Astrocyte (in vitro differentiated cells and primary cell): Measurements from ENCODE around the gene NRTN. TPM values are rescaled to one million over a fixed set of nuclear protein-coding genes. Genes with fewer than 3 reads are reported as not detected.
"Not testable (repeated sequence)": the region's sequence is repeated elsewhere in the genome, so short reads cannot be mapped to it uniquely, and the experiment has no call there.

Experiments used
- DNase-seq: peaks from one replicate; pipeline ENCODE4 v3.0.0-alpha.2; 2010; ENCODE audit warnings: low read depth
- FAIRE-seq: peaks from 2 replicates; lab custom pipeline; 2011; peaks lifted over from hg19 to GRCh38; lab: Jason Lieb, UNC
- H2AFZ ChIP-seq: 2 replicates; pipeline ENCODE4 v1.6.0; 2012; ENCODE audit warnings: low read depth, low read length, inconsistent platforms
- H3K27ac ChIP-seq: 2 replicates; pipeline ENCODE4 v1.5.1; 2011; ENCODE audit warnings: low read depth, low read length, inconsistent platforms
- H3K27me3 ChIP-seq: 2 replicates; pipeline ENCODE4 v1.6.0; 2011; ENCODE audit warnings: low read length, inconsistent platforms; ENCODE audit not compliant: insufficient read depth
- H3K36me3 ChIP-seq: 2 replicates; pipeline ENCODE4 v1.5.1; 2011; ENCODE audit warnings: low read length, inconsistent platforms; ENCODE audit not compliant: insufficient read depth
- H3K4me1 ChIP-seq: 2 replicates; pipeline ENCODE4 v1.5.1; 2011; ENCODE audit warnings: low read length, inconsistent platforms; ENCODE audit not compliant: insufficient read depth
- H3K4me2 ChIP-seq: 2 replicates; pipeline ENCODE4 v1.6.0; 2012; ENCODE audit warnings: low read length, inconsistent platforms
- H3K4me3 ChIP-seq: 2 replicates; pipeline ENCODE4 v1.5.1; 2011; ENCODE audit warnings: low read depth, mild to moderate bottlenecking, low read length, inconsistent platforms; ENCODE audit not compliant: insufficient read depth
- H3K79me2 ChIP-seq: 2 replicates; pipeline ENCODE4 v1.6.0; 2012; ENCODE audit warnings: mild to moderate bottlenecking, low read length, inconsistent platforms; ENCODE audit not compliant: insufficient read depth
- H3K9ac ChIP-seq: 2 replicates; pipeline ENCODE4 v1.6.0; 2012; ENCODE audit warnings: mild to moderate bottlenecking, low read length, inconsistent platforms
- H3K9me3 ChIP-seq: 2 replicates; pipeline ENCODE4 v1.5.1; 2012; ENCODE audit warnings: low read depth, mild to moderate bottlenecking, low read length, inconsistent platforms; ENCODE audit not compliant: insufficient read depth
- H4K20me1 ChIP-seq: 2 replicates; pipeline ENCODE4 v1.6.0; 2012; ENCODE audit warnings: low read length, inconsistent platforms; ENCODE audit not compliant: insufficient read depth
- H3K27ac Mint-ChIP-seq: one replicate; pipeline ENCODE4 v1.8.0; 2021; ENCODE audit warnings: mild to moderate bottlenecking, mixed read lengths; ENCODE audit not compliant: unreplicated experiment
- H3K27me3 Mint-ChIP-seq: one replicate; pipeline ENCODE4 v1.8.0; 2021; ENCODE audit warnings: low read depth, mixed read lengths; ENCODE audit not compliant: unreplicated experiment
- H3K36me3 Mint-ChIP-seq: one replicate; pipeline ENCODE4 v1.8.0; 2021; ENCODE audit warnings: low read depth, mixed read lengths; ENCODE audit not compliant: unreplicated experiment
- H3K4me1 Mint-ChIP-seq: one replicate; pipeline ENCODE4 v1.8.0; 2021; ENCODE audit warnings: low read depth, mixed read lengths; ENCODE audit not compliant: unreplicated experiment
- H3K4me3 Mint-ChIP-seq: one replicate; pipeline ENCODE4 v1.8.0; 2021; ENCODE audit warnings: mild to moderate bottlenecking, moderate library complexity, mixed read lengths; ENCODE audit not compliant: unreplicated experiment
- H3K9me3 Mint-ChIP-seq: one replicate; pipeline ENCODE4 v1.8.0; 2021; ENCODE audit warnings: mild to moderate bottlenecking, mixed read lengths; ENCODE audit not compliant: unreplicated experiment
- CTCF ChIP-seq: IDR thresholded peaks from 2 replicates; pipeline ENCODE4 v1.5.1; 2011; ENCODE audit warnings: low read depth, mild to moderate bottlenecking, inconsistent platforms, low read length, moderate library complexity; ENCODE audit not compliant: insufficient read depth
- EZH2 ChIP-seq: IDR thresholded peaks from 2 replicates; pipeline ENCODE4 v1.6.1; 2012; ENCODE audit warnings: mild to moderate bottlenecking, low read length, inconsistent platforms; ENCODE audit not compliant: insufficient read depth
- total RNA-seq: library from RNA; stranded (reverse); gene quantifications from 2 replicates; pipeline ENCODE4 v1.2.1, GENCODE V29; 2021

Gene NRTN
- total RNA-seq, 1 donor from 2014 or later: 0.66 TPM

GRCh38 chr19:5850189-5850588 lies 45.3 kb downstream of the NRTN start:
- Histone ChIP-seq H3K4me1 (no peaks in the 10 kb centered on the region), H3K27ac (no peak overlapping the region), H3K36me3 (no peaks in the 10 kb centered on the region), H3K27me3 (peaks cover 10% of the 10 kb centered on the region), H2AFZ (no peak overlapping the region), H3K4me3 (no peak overlapping the region), H3K9me3 (no peaks in the 10 kb centered on the region), H4K20me1 (no peaks in the 10 kb centered on the region), H3K4me2 (no peak overlapping the region), H3K9ac (no peak overlapping the region), H3K79me2 (no peaks in the 10 kb centered on the region)
- peaks cover 15% of the 10 kb centered on the region for H3K27me3 Mint-ChIP-seq
- H3K4me1 Mint-ChIP-seq: peaks cover 2% of the 10 kb centered on the region
- no peak for DNase-seq
- H3K9me3 Mint-ChIP-seq: peaks cover 2% of the 10 kb centered on the region
- H3K4me3 Mint-ChIP-seq: no peak overlapping the region
- no peak for TF ChIP-seq EZH2
- TF ChIP-seq CTCF: no peak
- FAIRE-seq: no peak
- H3K36me3 Mint-ChIP-seq: no peaks in the 10 kb centered on the region
- no peak overlapping the region for H3K27ac Mint-ChIP-seq

- H3K36me3 Mint-ChIP-seq: no peaks in the 10 kb centered on the region
- H3K4me1 ChIP-seq: no peaks in the 10 kb centered on the region
- peak; percentile 46 for DNase-seq
- FAIRE-seq: no peak
- no peak overlapping the region for H3K27ac ChIP-seq
- H3K9me3 Mint-ChIP-seq: peaks cover 2% of the 10 kb centered on the region
- no peak overlapping the region for H3K4me3 Mint-ChIP-seq
- H3K9me3 ChIP-seq: no peaks in the 10 kb centered on the region
- H3K4me3 ChIP-seq: no peak overlapping the region
- H3K4me2 ChIP-seq: no peak overlapping the region
- peaks cover 16% of the 10 kb centered on the region for H3K27me3 ChIP-seq
- H3K27ac Mint-ChIP-seq: peak overlapping the region; percentile 83
- H3K4me1 Mint-ChIP-seq: peaks cover 2% of the 10 kb centered on the region
- H3K36me3 ChIP-seq: no peaks in the 10 kb centered on the region
- H3K79me2 ChIP-seq: no peaks in the 10 kb centered on the region
- peaks cover 15% of the 10 kb centered on the region for H3K27me3 Mint-ChIP-seq
- no peak overlapping the region for H3K9ac ChIP-seq
- TF ChIP-seq CTCF (no peak), EZH2 (no peak)
- H4K20me1 ChIP-seq: no peaks in the 10 kb centered on the region
- H2AFZ ChIP-seq: no peak overlapping the region
These were observed 46.0 kb downstream of the NRTN start for GRCh38 chr19:5850743-5851293.

- Histone ChIP-seq H3K79me2 (no peaks in the 10 kb centered on the region), H3K4me2 (no peak within 1 kb of the TSS), H3K9ac (no peak within 1 kb of the TSS), H3K9me3 (no peaks in the 10 kb centered on the region), H3K27me3 (peaks cover 21% of the 10 kb centered on the region), H3K27ac (no peak within 1 kb of the TSS), H3K4me3 (no peak within 1 kb of the TSS), H4K20me1 (no peaks in the 10 kb centered on the region), H2AFZ (no peak within 1 kb of the TSS), H3K4me1 (no peaks in the 10 kb centered on the region), H3K36me3 (no peaks in the 10 kb centered on the region)
- DNase-seq (no peak), FAIRE-seq (no peak)
- H3K4me1 Mint-ChIP-seq: peaks cover 2% of the 10 kb centered on the region
- no peak within 1 kb of the TSS for H3K4me3 Mint-ChIP-seq
- H3K9me3 Mint-ChIP-seq: peaks cover 2% of the 10 kb centered on the region
- H3K36me3 Mint-ChIP-seq: no peaks in the 10 kb centered on the region
- peaks cover 15% of the 10 kb centered on the region for H3K27me3 Mint-ChIP-seq
- H3K27ac Mint-ChIP-seq: peak within 1 kb of the TSS; percentile 83
- TF ChIP-seq EZH2 (no peak), CTCF (no peak)
These were observed 46.4 kb downstream of the NRTN start, which contains the start of gene FUT3 for GRCh38 chr19:5851302-5851701. TSS of gene FUT3 (minus strand) at chr19:5851449.

- not testable (repeated sequence) for H3K36me3 Mint-ChIP-seq, H3K27ac Mint-ChIP-seq, H3K27ac ChIP-seq, H2AFZ ChIP-seq, H3K4me1 Mint-ChIP-seq, H3K9ac ChIP-seq, H3K4me3 ChIP-seq, H3K9me3 Mint-ChIP-seq, H3K79me2 ChIP-seq, H3K36me3 ChIP-seq, DNase-seq, H4K20me1 ChIP-seq, FAIRE-seq, H3K9me3 ChIP-seq, H3K4me2 ChIP-seq, H3K4me1 ChIP-seq, H3K4me3 Mint-ChIP-seq
- H3K27me3 Mint-ChIP-seq: peaks cover 15% of the 10 kb centered on the region
- H3K27me3 ChIP-seq: peaks cover 25% of the 10 kb centered on the region
These were observed 49.3 kb downstream of the NRTN start for GRCh38 chr19:5854121-5854520.
